NCI-H1048 (cell line): Measurements from ENCODE around the gene MARVELD2.
"Not testable (repeated sequence)": the region's sequence is repeated elsewhere in the genome, so short reads cannot be mapped to it uniquely, and the experiment has no call there.

Experiments
- DNase-seq: peaks from one replicate; lab custom pipeline; 2025; lab: John Stamatoyannopoulos, UW

Gene MARVELD2

GRCh38 chr5:69450116-69450515 is 35.2 kb downstream of the MARVELD2 start:
- no peak for DNase-seq

GRCh38 chr5:69450527-69450926 is 35.6 kb downstream of the MARVELD2 start:
- not testable (repeated sequence) for DNase-seq

- no peak for DNase-seq
These were observed 37.2 kb downstream of the MARVELD2 start for GRCh38 chr5:69451941-69452647.

GRCh38 chr5:69453487-69453886 is 38.6 kb downstream of the MARVELD2 start:
- DNase-seq = not testable (repeated sequence)

GRCh38 chr5:69454460-69455249 is 39.7 kb downstream of the MARVELD2 start:
- no peak for DNase-seq

- not testable (repeated sequence) for DNase-seq
These were observed 40.6 kb downstream of the MARVELD2 start for GRCh38 chr5:69455428-69455988.

- DNase-seq = no peak
These were observed 47.3 kb downstream of the MARVELD2 start for GRCh38 chr5:69462170-69462569.

- not testable (repeated sequence) for DNase-seq
These were observed 51.5 kb downstream of the MARVELD2 start for GRCh38 chr5:69466375-69466774.

- DNase-seq = no peak
These were observed 52.7 kb downstream of the MARVELD2 start for GRCh38 chr5:69467442-69468225.

- DNase-seq = no peak
These were observed 53.7 kb downstream of the MARVELD2 start for GRCh38 chr5:69468631-69469030.

- not testable (repeated sequence) for DNase-seq
These were observed 56.6 kb downstream of the MARVELD2 start for GRCh38 chr5:69471516-69471915.

- DNase-seq = not testable (repeated sequence)
These were observed 57.7 kb downstream of the MARVELD2 start for GRCh38 chr5:69472535-69473143.

- no peak for DNase-seq
These were observed 62.3 kb downstream of the MARVELD2 start for GRCh38 chr5:69477170-69477569.

- DNase-seq = not testable (repeated sequence)
These were observed 63.4 kb downstream of the MARVELD2 start for GRCh38 chr5:69478296-69478695.

GRCh38 chr5:69484891-69485290 is 70.0 kb downstream of the MARVELD2 start:
- DNase-seq = no peak

GRCh38 chr5:69485471-69485870 is 70.6 kb downstream of the MARVELD2 start:
- no peak for DNase-seq

- DNase-seq = no peak
These were observed 74.3 kb downstream of the MARVELD2 start for GRCh38 chr5:69489246-69489645.

- no peak for DNase-seq
These were observed 76.1 kb downstream of the MARVELD2 start for GRCh38 chr5:69491027-69491426.

GRCh38 chr5:69491838-69492390 is 77.0 kb downstream of the MARVELD2 start:
- no peak for DNase-seq

- peak; percentile 59 for DNase-seq
These were observed 77.5 kb downstream of the MARVELD2 start, which contains the start of gene OCLN for GRCh38 chr5:69492391-69492922. Gene OCLN (plus strand): TSS chr5:69492790. CDS start chr5:69504245, 11,455 bp downstream.

GRCh38 chr5:69492923-69493395 is 78.0 kb downstream of the MARVELD2 start:
- no peak for DNase-seq
